Kidney tubule cell (primary cell): ENCODE measurements around the gene OR2B3.
A peak's percentile ranks its signal among the peaks of the same experiment; 100 is the strongest.
"Not testable (repeated sequence)": the region's sequence is repeated elsewhere in the genome, so short reads cannot be mapped to it uniquely, and the experiment has no call there.

ENCODE experiments used
- DNase-seq: peaks from one replicate; pipeline ENCODE4 v3.0.0-alpha.2; 2018; ENCODE audit warnings: low spot score

The OR2B3 gene

GRCh38 chr6:29087213-29087612, at the start of gene OR2B3:
Gene OR2B3, minus strand, starts transcription at chr6:29087313. Its CDS starts 65 bp downstream, at chr6:29087248.
- DNase-seq = no peak

- DNase-seq = no peak
Measured at GRCh38 chr6:29131691-29132090, 44.6 kb upstream of the OR2B3 start.

GRCh38 chr6:29130644-29131043, 43.5 kb upstream of the OR2B3 start:
- no peak for DNase-seq

- DNase-seq = no peak
Measured at GRCh38 chr6:29129326-29130012, 42.4 kb upstream of the OR2B3 start.

- not testable (repeated sequence) for DNase-seq
Measured at GRCh38 chr6:29114964-29115363, 27.9 kb upstream of the OR2B3 start.

- DNase-seq = no peak
Measured at GRCh38 chr6:29112135-29112534, 25.0 kb upstream of the OR2B3 start.

GRCh38 chr6:29107758-29108157, 20.6 kb upstream of the OR2B3 start, which contains the start of gene OR2J3:
Gene OR2J3, plus strand, starts transcription at chr6:29108058. Its CDS starts 3,833 bp downstream, at chr6:29111891.
- no peak for DNase-seq

GRCh38 chr6:29099190-29099589, 12.1 kb upstream of the OR2B3 start, which contains the start of gene OR2J1:
Gene OR2J1, plus strand, starts transcription at chr6:29099490. Its CDS starts 1,453 bp downstream, at chr6:29100943.
- no peak for DNase-seq

GRCh38 chr6:29097803-29098202, 10.7 kb upstream of the OR2B3 start:
- DNase-seq = no peak

GRCh38 chr6:29092957-29093356, 5.8 kb upstream of the OR2B3 start:
- no peak for DNase-seq

- DNase-seq = no peak
Measured at GRCh38 chr6:29082457-29082856, 4.7 kb downstream of the OR2B3 start.

- no peak for DNase-seq
Measured at GRCh38 chr6:29081312-29081711, 5.8 kb downstream of the OR2B3 start.

- DNase-seq = no peak
Measured at GRCh38 chr6:29079203-29079602, 7.9 kb downstream of the OR2B3 start.

- peak; percentile 51 for DNase-seq
Measured at GRCh38 chr6:29071831-29072723, 15.0 kb downstream of the OR2B3 start.

- DNase-seq = no peak
Measured at GRCh38 chr6:29051680-29052079, 35.4 kb downstream of the OR2B3 start.

- no peak for DNase-seq
Measured at GRCh38 chr6:29045075-29045474, 42.0 kb downstream of the OR2B3 start, which contains the start of gene OR2W1. Gene OR2W1, minus strand, starts transcription at chr6:29045175. Its CDS starts 0 bp downstream, at chr6:29045175.
